SK-N-SH (cell line): ENCODE results near the gene TSPAN10. TPM values are rescaled to one million over a fixed set of nuclear protein-coding genes. Genes with fewer than 3 reads are reported as not detected.
A peak's percentile ranks its signal among the peaks of the same experiment; 100 is the strongest.

ENCODE experiments used
- CTCF ChIA-PET: fragments of 300-600, 350-600 bp; formaldehyde crosslinking; extraction: SDS; loops from one replicate; lab custom pipeline; 2021; lab: Yijun Ruan, JAX
- POLR2A ChIA-PET: fragments of 350-600 bp; sonication (Branson Sonifier 250); formaldehyde crosslinking; extraction: SDS; loops from one replicate; lab custom pipeline; 2020; ENCODE audit warnings: antibody characterized with exemption, inconsistent platforms; lab: Yijun Ruan, JAX
- DNase-seq: peaks from one replicate; pipeline ENCODE4 v3.0.0; 2012
- H2AFZ ChIP-seq: fragments of 200-600 bp; sonication (generic); 2 replicates; pipeline ENCODE4 v1.8.1; 2016; ENCODE audit warnings: antibody characterized with exemption, mild to moderate bottlenecking, low read depth
- H3F3A ChIP-seq: fragments of 200-600 bp; sonication (generic); replicated peaks from 2 replicates; pipeline ENCODE3; 2016; ENCODE audit warnings: antibody characterized with exemption, mild to moderate bottlenecking; ENCODE audit not compliant: insufficient read depth
- H3K27ac ChIP-seq, 2 experiments: fragments of 200-500 bp in 1 of 2; fragments of 200-600 bp in 1 of 2; sonication (Bioruptor generic) in 1 of 2; sonication (generic), shearing (Covaris generic) in 1 of 2; 2 replicates each; pipeline versions ENCODE4 v1.5.1 to v1.6.1; 2014 to 2016; ENCODE audit warnings: low read depth in 2 of 2, inconsistent platforms in 1 of 2, low read length in 1 of 2, mild to moderate bottlenecking in 1 of 2, mixed read lengths in 1 of 2
- H3K27me3 ChIP-seq: fragments of 200-600 bp; sonication (generic), shearing (Covaris generic); 2 replicates; pipeline ENCODE4 v1.6.1; 2016; ENCODE audit warnings: mixed run types; ENCODE audit not compliant: insufficient read depth
- H3K36me3 ChIP-seq, 2 experiments: fragments of 200-500 bp in 1 of 2; fragments of 200-600 bp in 1 of 2; sonication (Bioruptor generic) in 1 of 2; sonication (generic) in 1 of 2; replicated peaks in 1 of 2; 2 replicates each; pipeline versions ENCODE3 to v1.5.1; 2014 to 2016; ENCODE audit warnings: low read length in 1 of 2, mild to moderate bottlenecking in 1 of 2; ENCODE audit not compliant: insufficient read depth in 2 of 2, control insufficient read depth in 1 of 2
- H3K4me1 ChIP-seq, 2 experiments: fragments of 200-500 bp in 1 of 2; fragments of 200-600 bp in 1 of 2; sonication (Bioruptor generic) in 1 of 2; sonication (generic), shearing (Covaris generic) in 1 of 2; 2 replicates each; pipeline versions ENCODE4 v1.5.1 to v1.6.1; 2014 to 2016; ENCODE audit warnings: low read depth in 1 of 2, low read length in 1 of 2, mixed run types in 1 of 2; ENCODE audit not compliant: insufficient read depth in 2 of 2, control insufficient read depth in 1 of 2
- H3K4me2 ChIP-seq: fragments of 200-600 bp; sonication (generic), shearing (Covaris generic); 2 replicates; pipeline ENCODE4 v1.6.1; 2017; ENCODE audit warnings: mixed run types
- H3K4me3 ChIP-seq, 2 experiments: fragments of 200-500 bp in 1 of 2; fragments of 200-600 bp in 1 of 2; sonication (Bioruptor generic) in 1 of 2; sonication (generic), shearing (Covaris generic) in 1 of 2; 2 replicates each; pipeline versions ENCODE4 v1.5.1 to v1.8.1; 2014 to 2016; ENCODE audit warnings: low read depth in 2 of 2, inconsistent platforms in 1 of 2, low read length in 1 of 2, mild to moderate bottlenecking in 1 of 2, mixed read lengths in 1 of 2, moderate library complexity in 1 of 2
- H3K79me2 ChIP-seq: fragments of 200-600 bp; sonication (generic); 2 replicates; pipeline ENCODE4 v1.8.1; 2017; ENCODE audit warnings: mild to moderate bottlenecking; ENCODE audit not compliant: insufficient read depth
- H3K9ac ChIP-seq: fragments of 200-600 bp; sonication (generic); 2 replicates; pipeline ENCODE4 v1.6.1; 2017; ENCODE audit warnings: mixed run types
- H3K9me2 ChIP-seq: fragments of 200-600 bp; sonication (generic); 2 replicates; pipeline ENCODE4 v1.6.1; 2017; ENCODE audit warnings: mixed run types
- H3K9me3 ChIP-seq: fragments of 200-600 bp; sonication (generic); 2 replicates; pipeline ENCODE4 v1.6.1; 2017; ENCODE audit warnings: mixed run types, mild to moderate bottlenecking, moderate library complexity
- H4K20me1 ChIP-seq: fragments of 200-600 bp; sonication (generic); 2 replicates; pipeline ENCODE4 v1.6.1; 2017; ENCODE audit warnings: mild to moderate bottlenecking, mixed run types; ENCODE audit not compliant: insufficient read depth
- EZH2phosphoT487 ChIP-seq: fragments of 200-600 bp; sonication (generic); IDR thresholded peaks from 2 replicates; pipeline ENCODE4 v1.6.1; 2017; ENCODE audit warnings: low read depth, mixed run types, mild to moderate bottlenecking, antibody characterized with exemption, moderate library complexity, borderline replicate concordance
- FOSL2 ChIP-seq: IDR thresholded peaks from 2 replicates; pipeline ENCODE4 v1.4.0; 2012; ENCODE audit warnings: low read depth, mild to moderate bottlenecking, moderate library complexity, borderline replicate concordance
- FOXJ3 ChIP-seq: sonication (generic); formaldehyde crosslinking; IDR thresholded peaks from 2 replicates; pipeline ENCODE4 v1.5.1; 2020; ENCODE audit warnings: mild to moderate bottlenecking, missing genetic modification reagents
- GABPA ChIP-seq: IDR thresholded peaks from 2 replicates; pipeline ENCODE4 v1.4.0; 2012; ENCODE audit warnings: low read depth, mild to moderate bottlenecking
- GATA2 ChIP-seq: sonication (generic); formaldehyde crosslinking; IDR thresholded peaks from 2 replicates; pipeline ENCODE4 v1.5.0; 2020; ENCODE audit warnings: mild to moderate bottlenecking, missing genetic modification reagents
- NRF1 ChIP-seq: IDR thresholded peaks from 2 replicates; pipeline ENCODE4 v1.6.1; 2012; ENCODE audit warnings: low read depth, mild to moderate bottlenecking, low read length
- PBX3 ChIP-seq: IDR thresholded peaks from 2 replicates; pipeline ENCODE4; 2012
- REST ChIP-seq: IDR thresholded peaks from 2 replicates; pipeline ENCODE4 v1.6.1; 2012; ENCODE audit warnings: mild to moderate bottlenecking, low read depth, low read length, moderate library complexity
- RXRA ChIP-seq: IDR thresholded peaks from 2 replicates; pipeline ENCODE4 v1.4.0; 2012; ENCODE audit warnings: low read depth, mild to moderate bottlenecking, borderline replicate concordance
- USF1 ChIP-seq: IDR thresholded peaks from 2 replicates; pipeline ENCODE4 v1.4.0; 2012; ENCODE audit warnings: low read depth, borderline replicate concordance
- whole genome bisulfite sequencing: methylation state at CpG from one replicate; pipeline ENCODE4 v1.1.6; 2017; ENCODE audit warnings: low lambda C conversion rate; 5-methylcytosine and 5-hydroxymethylcytosine counted together
- polyA plus RNA-seq, 3 experiments: library from polyadenylated mRNA; depleted of rRNA; stranded (reverse); fragments of >200 nt; gene quantifications; 2 replicates each; pipeline ENCODE4 v1.2.3, GENCODE V29; 2012

The TSPAN10 gene
- polyA plus RNA-seq, 1 of the 3 experiments (the other 2 are of a cell fraction), result 6.0 TPM

- Histone ChIP-seq H3K4me3 (no peak overlapping the region), H3K9ac (no peak overlapping the region), H2AFZ (no peak overlapping the region), H3K36me3 (peaks cover 37 to 55% of the 10 kb centered on the region in 2 experiments), H3K79me2 (peaks cover 45% of the 10 kb centered on the region), H3K9me2 (no peaks in the 10 kb centered on the region), H3K27ac (no peak overlapping the region), H3K27me3 (no peaks in the 10 kb centered on the region), H3K4me2 (no peak overlapping the region), H3F3A (peaks cover 27% of the 10 kb centered on the region), H3K9me3 (no peaks in the 10 kb centered on the region), H3K4me1 (peaks cover 4 to 5% of the 10 kb centered on the region in 2 experiments; a peak in 3 of 4 replicates), H4K20me1 (peaks cover 5% of the 10 kb centered on the region; the same call in 1 of the 2 replicates)
- no peak for TF ChIP-seq USF1
- TF ChIP-seq EZH2phosphoT487, result no peak
- TF ChIP-seq FOSL2, result no peak
- ChIA-PET POLR2A (no interaction called here), CTCF (interaction anchor here (1.7 to 2.3 kb wide), 3 partner anchors 9 to 72 kb away, joined by 4 to 8 read pairs (median 5); no protein-coding TSS in a partner anchor)
- DNase-seq, result no peak
- 95% methylated on average over 15 of the region's 16 CpGs for WGBS
Observed at GRCh38 chr17:81672954-81673353, 36.0 kb downstream of the TSPAN10 start.

- H3K9me3 ChIP-seq, result no peaks in the 10 kb centered on the region
- no peaks in the 10 kb centered on the region for H3K9me2 ChIP-seq
- no peak overlapping the region for H2AFZ ChIP-seq
- H3K4me3 ChIP-seq, result no peak overlapping the region
- no peak overlapping the region for H3K4me2 ChIP-seq
- WGBS, result 85% methylated on average over 14 of the region's 18 CpGs
- H3K27me3 ChIP-seq, result no peaks in the 10 kb centered on the region
- peaks cover 30% of the 10 kb centered on the region for H3F3A ChIP-seq
- ChIA-PET POLR2A (no interaction called here), CTCF (interaction anchor here (1.7 kb wide), 1 partner anchor 72 kb away, joined by 4 read pairs; no protein-coding TSS in a partner anchor)
- H4K20me1 ChIP-seq, result peaks cover 5% of the 10 kb centered on the region; the same call in 1 of the 2 replicates
- H3K79me2 ChIP-seq, result peaks cover 41% of the 10 kb centered on the region
- H3K4me1 ChIP-seq, result no peaks in the 10 kb centered on the region; a peak in 1 of 4 replicates
- TF ChIP-seq GATA2 (CRISPR knock-in tag) (no peak), NRF1 (no peak), GABPA (no peak), FOXJ3 (CRISPR knock-in tag) (no peak), PBX3 (no peak), REST (no peak), RXRA (no peak)
- H3K36me3 ChIP-seq, result peaks cover 32 to 50% of the 10 kb centered on the region in 2 experiments
- no peak overlapping the region for H3K9ac ChIP-seq
- no peak overlapping the region for H3K27ac ChIP-seq
- DNase-seq, result peak; percentile 28
Observed at GRCh38 chr17:81673561-81674258, 36.7 kb downstream of the TSPAN10 start.
